HepG2 (cell line): ENCODE measurements around the gene QSOX1. TPM values are rescaled to one million over a fixed set of nuclear protein-coding genes. Genes with fewer than 3 reads are reported as not detected.

Experiments used
- ATF3 ChIP-seq: sonication (generic); formaldehyde crosslinking; IDR thresholded peaks from 2 replicates; pipeline ENCODE4 v1.4.0; 2020; ENCODE audit warnings: missing genetic modification reagents
- ATM ChIP-seq: fragments of 450-650 bp; IDR thresholded peaks from 2 replicates; pipeline ENCODE4 v1.7.1; 2017; ENCODE audit warnings: mild to moderate bottlenecking, borderline replicate concordance
- CSRNP2 ChIP-seq: sonication (generic); formaldehyde crosslinking; conservative IDR thresholded peaks from 2 replicates; pipeline ENCODE4 v1.8.0; 2022; ENCODE audit warnings: low read depth, missing genetic modification reagents
- HOXA3 ChIP-seq: sonication (generic); formaldehyde crosslinking; IDR thresholded peaks from 2 replicates; pipeline ENCODE4 v1.5.0; 2020; ENCODE audit warnings: missing genetic modification reagents
- KAT8 ChIP-seq: IDR thresholded peaks from 2 replicates; pipeline ENCODE4 v1.6.1; 2016; ENCODE audit warnings: missing genetic modification reagents, missing compliant biosample characterization
- KDM5A ChIP-seq: fragments of 200-600 bp; sonication (generic); IDR thresholded peaks from 2 replicates; pipeline ENCODE4 v1.7.0; 2018; ENCODE audit warnings: antibody characterized with exemption, mild to moderate bottlenecking, low read length, borderline replicate concordance
- KDM6A ChIP-seq: IDR thresholded peaks from 2 replicates; pipeline ENCODE4 v1.6.1; 2016; ENCODE audit warnings: low read depth
- KLF11 ChIP-seq: IDR thresholded peaks from 2 replicates; pipeline ENCODE4 v1.6.1; 2016; ENCODE audit warnings: missing compliant biosample characterization
- MTF2 ChIP-seq: sonication (generic); formaldehyde crosslinking; IDR thresholded peaks from 2 replicates; pipeline ENCODE4 v1.5.0; 2020; ENCODE audit warnings: missing genetic modification reagents, borderline replicate concordance
- NKX3-1 ChIP-seq: sonication (generic); formaldehyde crosslinking; IDR thresholded peaks from 2 replicates; pipeline ENCODE4 v1.5.0; 2020; ENCODE audit warnings: missing genetic modification reagents
- PBX3 ChIP-seq: sonication (generic); formaldehyde crosslinking; IDR thresholded peaks from 2 replicates; pipeline ENCODE4 v1.8.1; 2023; ENCODE audit warnings: missing genetic modification reagents, inconsistent platforms, borderline replicate concordance
- POGZ ChIP-seq: sonication (generic); formaldehyde crosslinking; IDR thresholded peaks from 2 replicates; pipeline ENCODE4 v1.4.0; 2020; ENCODE audit warnings: mild to moderate bottlenecking, missing genetic modification reagents
- RCOR2 ChIP-seq: IDR thresholded peaks from 2 replicates; pipeline ENCODE4 v1.6.1; 2016; ENCODE audit warnings: missing biosample characterization, missing genetic modification reagents
- REXO4 ChIP-seq: sonication (generic); formaldehyde crosslinking; IDR thresholded peaks from 2 replicates; pipeline ENCODE4 v1.8.0; 2022; ENCODE audit warnings: missing genetic modification reagents, mild to moderate bottlenecking, borderline replicate concordance
- RXRA ChIP-seq: sonication (generic); formaldehyde crosslinking; IDR thresholded peaks from 2 replicates; pipeline ENCODE4 v1.5.1; 2020; ENCODE audit warnings: missing genetic modification reagents
- SIX1 ChIP-seq: sonication (generic); formaldehyde crosslinking; IDR thresholded peaks from 2 replicates; pipeline ENCODE4 v1.4.0; 2020; ENCODE audit warnings: missing genetic modification reagents, borderline replicate concordance
- SRSF9 ChIP-seq: fragments of 200-400 bp; formaldehyde crosslinking; IDR thresholded peaks from 2 replicates; pipeline ENCODE4 v1.6.1; 2018; ENCODE audit warnings: borderline replicate concordance, mild to moderate bottlenecking, low read depth, low read length; ENCODE audit not compliant: insufficient read depth, poor library complexity, severe bottlenecking
- XRCC5 ChIP-seq: fragments of 200-400 bp; formaldehyde crosslinking; optimal IDR thresholded peaks from 2 replicates; pipeline ENCODE3; 2017; ENCODE audit warnings: mild to moderate bottlenecking, low read length
- ZBTB42 ChIP-seq: sonication (generic); formaldehyde crosslinking; IDR thresholded peaks from 2 replicates; pipeline ENCODE4 v1.5.0; 2020; ENCODE audit warnings: mild to moderate bottlenecking, missing genetic modification reagents
- ZFX ChIP-seq: sonication (generic); formaldehyde crosslinking; IDR thresholded peaks from 2 replicates; pipeline ENCODE4 v1.4.0; 2020; ENCODE audit warnings: mild to moderate bottlenecking, low read depth, missing genetic modification reagents, moderate library complexity
- ZFY ChIP-seq: sonication (generic); formaldehyde crosslinking; IDR thresholded peaks from 2 replicates; pipeline ENCODE4 v1.4.0; 2020; ENCODE audit warnings: missing genetic modification reagents
- ZNF24 ChIP-seq: fragments of 450-650 bp; IDR thresholded peaks from 2 replicates; pipeline ENCODE4 v1.6.1; 2017; ENCODE audit warnings: antibody characterized with exemption, mild to moderate bottlenecking
- ZNF275 ChIP-seq: sonication (generic); formaldehyde crosslinking; IDR thresholded peaks from 2 replicates; pipeline ENCODE4 v1.8.0; 2022; ENCODE audit warnings: missing genetic modification reagents, mild to moderate bottlenecking, inconsistent platforms, borderline replicate concordance
- ZNF441 ChIP-seq: sonication (generic); formaldehyde crosslinking; IDR thresholded peaks from 2 replicates; pipeline ENCODE4 v1.7.0; 2021; ENCODE audit warnings: missing genetic modification reagents, borderline replicate concordance
- ZNF598 ChIP-seq: sonication (generic); formaldehyde crosslinking; IDR thresholded peaks from 2 replicates; pipeline ENCODE4 v1.5.1; 2020; ENCODE audit warnings: mild to moderate bottlenecking, missing genetic modification reagents, borderline replicate concordance
- ZSCAN21 ChIP-seq: sonication (generic); formaldehyde crosslinking; IDR thresholded peaks from 2 replicates; pipeline ENCODE4 v1.8.0; 2022; ENCODE audit warnings: mild to moderate bottlenecking, missing genetic modification reagents, moderate library complexity, borderline replicate concordance
- ZSCAN22 ChIP-seq: sonication (generic); formaldehyde crosslinking; IDR thresholded peaks from 2 replicates; pipeline ENCODE4 v1.4.0; 2020; ENCODE audit warnings: mild to moderate bottlenecking, missing genetic modification reagents
- polyA plus RNA-seq, 8 experiments: library from polyadenylated mRNA; depleted of rRNA in 3 of 8; stranded (reverse) in 7 of 8; unstranded in 1 of 8; fragments of >200 nt; fragmentation: Illumina TruSeq in 4 of 8; extraction: Trizol in 4 of 8; gene quantifications; 2 replicates each; pipeline versions ENCODE4 v1.2.1 to v1.2.3, GENCODE V29; 2011 to 2016; ENCODE audit warnings: low read depth in 4 of 8, missing spikeins in 1 of 8, mixed read lengths in 1 of 8; ENCODE audit not compliant: insufficient read depth in 1 of 8
- total RNA-seq, 5 experiments: library from RNA; depleted of rRNA; stranded (reverse); fragments of >200 nt; fragmentation: Illumina TruSeq; extraction: Trizol; gene quantifications; 2 replicates each; pipeline ENCODE4 v1.2.3, GENCODE V29; 2016; ENCODE audit warnings: low read depth in 1 of 5

The QSOX1 gene
- total and polyA plus RNA-seq, 2 of the 13 experiments (the other 11 are each of a cell fraction or from before 2014, with no cell fraction given): 6.8 to 40.2 TPM

GRCh38 chr1:180154325-180155181 lies at the start of gene QSOX1 (continued):
- TF ChIP-seq PBX3 (CRISPR knock-in tag) (no peak), ZNF275 (CRISPR knock-in tag) (no peak), RCOR2 (CRISPR knock-in tag) (no peak), HOXA3 (CRISPR knock-in tag) (peak; percentile 43), REXO4 (no peak), KDM6A (CRISPR knock-in tag) (no peak), ZNF598 (no peak), KAT8 (CRISPR knock-in tag) (peak; percentile 83), ATM (no peak), NKX3-1 (peak; percentile 51; the same call in 1 of the 2 replicates), ZNF441 (no peak), ZFX (peak; percentile 50; the same call in 1 of the 2 replicates), POGZ (CRISPR knock-in tag) (0 out of 2 replicates have a peak, but pooled peaks have one; percentile 16), KLF11 (CRISPR knock-in tag) (no peak), ZNF24 (no peak), MTF2 (CRISPR knock-in tag) (no peak), ZSCAN22 (CRISPR knock-in tag) (no peak), KDM5A (peak; percentile 61; the same call in 1 of the 2 replicates), CSRNP2 (CRISPR knock-in tag) (no peak), ZSCAN21 (CRISPR knock-in tag) (peak; percentile 36; the same call in 1 of the 2 replicates), SRSF9 (no peak), ZBTB42 (CRISPR knock-in tag) (no peak), RXRA (CRISPR knock-in tag) (no peak; the same call in 1 of the 2 replicates), XRCC5 (no peak), SIX1 (no peak), ATF3 (no peak), ZFY (CRISPR knock-in tag) (peak; percentile 67)
